T-helper 1 cell treated with Interleukin-12 subunit alpha and Interleukin-12 subunit beta and Interleukin-4 antibody, amounts not matched to agents 30 μg/mL and 1 μg/mL, for 36 hours (primary cell): ENCODE data around the gene CXXC4.

Experiments
- H3K27ac Mint-ChIP-seq: one replicate; pipeline ENCODE4 v1.8.0; 2021; ENCODE audit warnings: mild to moderate bottlenecking, mixed read lengths
- H3K27me3 Mint-ChIP-seq: one replicate; pipeline ENCODE4 v1.8.0; 2021; ENCODE audit warnings: low read depth, mixed read lengths
- H3K36me3 Mint-ChIP-seq: one replicate; pipeline ENCODE4 v1.8.0; 2021; ENCODE audit warnings: low read depth, mixed read lengths
- H3K4me1 Mint-ChIP-seq: one replicate; pipeline ENCODE4 v1.8.0; 2021; ENCODE audit warnings: low read depth, mixed read lengths
- H3K4me3 Mint-ChIP-seq: one replicate; pipeline ENCODE4 v1.8.0; 2021; ENCODE audit warnings: mild to moderate bottlenecking, moderate library complexity, mixed read lengths
- H3K9me3 Mint-ChIP-seq: one replicate; pipeline ENCODE4 v1.8.0; 2021; ENCODE audit warnings: mixed read lengths

Gene CXXC4

DNA sequence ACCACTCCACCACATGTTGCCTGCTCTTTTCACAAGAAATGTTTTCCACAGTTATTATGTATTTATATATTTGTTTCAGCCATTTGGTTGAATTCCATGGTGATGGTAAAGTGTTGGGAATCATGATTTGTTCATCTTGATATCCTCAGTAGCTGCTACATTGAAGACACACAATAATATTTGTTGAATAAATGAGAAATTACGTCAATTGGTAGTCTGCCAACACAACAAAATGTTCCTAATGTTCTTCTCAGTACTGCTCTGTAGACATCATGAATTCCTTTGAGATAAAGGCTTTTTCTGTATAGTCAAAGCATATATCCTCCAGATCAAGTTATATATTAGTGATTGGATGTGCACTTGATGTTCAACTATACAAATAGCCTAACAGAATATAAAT, 29.5 kb downstream of the CXXC4 start:
- no peak overlapping the region for H3K4me3 Mint-ChIP-seq
- H3K4me1 Mint-ChIP-seq, result no peaks in the 10 kb centered on the region
- no peaks in the 10 kb centered on the region for H3K27me3 Mint-ChIP-seq
- H3K27ac Mint-ChIP-seq, result no peak overlapping the region
- H3K9me3 Mint-ChIP-seq, result no peaks in the 10 kb centered on the region
- H3K36me3 Mint-ChIP-seq, result no peaks in the 10 kb centered on the region

DNA sequence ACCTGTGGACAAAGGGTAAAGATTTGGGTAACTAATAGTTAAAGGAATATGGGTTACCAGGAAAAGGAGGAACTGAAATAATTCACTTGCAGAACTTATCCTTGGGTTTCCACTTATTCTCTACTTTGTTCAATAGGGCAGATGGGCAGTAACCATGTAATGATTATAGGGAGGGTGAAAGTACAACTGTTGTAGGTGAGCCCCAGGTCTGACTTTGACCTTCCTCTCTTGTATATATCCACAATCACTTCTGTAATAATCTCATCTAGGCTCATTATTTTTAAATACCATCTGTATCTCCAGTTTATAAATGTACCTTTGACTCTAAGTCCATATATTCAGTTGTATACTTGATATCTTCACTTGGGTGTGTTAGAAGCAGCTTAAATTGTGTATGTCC, 32.1 kb downstream of the CXXC4 start:
- Mint-ChIP-seq H3K4me3 (no peak overlapping the region), H3K9me3 (no peaks in the 10 kb centered on the region), H3K27me3 (no peaks in the 10 kb centered on the region), H3K27ac (no peak overlapping the region), H3K36me3 (no peaks in the 10 kb centered on the region), H3K4me1 (no peaks in the 10 kb centered on the region)

DNA sequence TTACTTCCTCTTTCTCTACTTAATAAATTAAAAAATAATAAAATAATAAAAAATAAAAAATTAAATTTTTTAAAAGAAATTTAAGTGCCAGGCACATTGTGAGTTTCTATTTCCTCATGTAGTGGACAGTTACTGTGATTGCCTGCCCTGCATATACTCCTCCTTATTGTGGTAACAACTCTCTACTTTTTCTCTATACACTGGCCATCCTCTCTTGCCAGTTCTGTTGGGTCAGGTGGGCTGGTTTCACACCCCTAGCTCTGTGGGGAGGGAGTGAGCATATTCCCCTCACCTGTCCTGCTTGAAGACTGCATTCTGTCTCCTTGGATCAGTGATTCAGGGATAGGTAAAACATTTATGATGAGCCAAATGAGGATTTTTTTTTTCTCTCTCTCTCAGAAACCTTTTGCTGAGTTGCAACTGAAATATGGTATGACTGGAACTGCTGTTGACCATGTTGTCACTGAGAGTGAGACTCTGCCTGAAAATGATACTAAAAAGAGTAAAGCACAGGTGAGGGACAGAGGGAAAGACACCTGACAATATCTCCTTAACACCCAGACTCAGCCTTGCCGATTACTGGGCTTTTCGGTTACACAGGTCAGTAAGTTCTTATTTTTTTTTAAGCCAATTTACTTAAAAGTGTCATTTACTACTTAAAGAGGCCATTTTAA, 37.2 kb downstream of the CXXC4 start:
- H3K9me3 Mint-ChIP-seq, result no peaks in the 10 kb centered on the region
- no peaks in the 10 kb centered on the region for H3K36me3 Mint-ChIP-seq
- no peak overlapping the region for H3K4me3 Mint-ChIP-seq
- H3K27me3 Mint-ChIP-seq, result no peaks in the 10 kb centered on the region
- no peaks in the 10 kb centered on the region for H3K4me1 Mint-ChIP-seq
- no peak overlapping the region for H3K27ac Mint-ChIP-seq

DNA sequence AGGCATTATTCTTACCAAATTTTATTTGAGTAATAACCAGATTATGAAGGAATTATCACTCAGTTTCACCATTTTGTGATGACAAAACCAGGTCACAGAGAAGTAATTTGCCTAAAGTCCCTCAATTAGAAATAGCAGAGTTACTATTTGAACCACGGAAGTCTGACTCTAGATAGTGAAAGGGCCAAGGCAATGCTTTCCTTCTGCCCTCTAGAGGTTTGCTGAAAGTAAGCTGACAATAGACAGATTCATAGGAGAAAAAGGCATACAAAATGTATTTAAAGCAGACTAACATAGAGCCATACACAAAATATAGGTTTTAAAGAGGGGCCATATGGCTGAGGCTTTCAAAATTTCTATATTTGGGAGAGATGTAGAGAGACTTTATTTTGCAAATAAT, 43.1 kb downstream of the CXXC4 start:
- no peaks in the 10 kb centered on the region for H3K9me3 Mint-ChIP-seq
- no peaks in the 10 kb centered on the region for H3K4me1 Mint-ChIP-seq
- no peaks in the 10 kb centered on the region for H3K36me3 Mint-ChIP-seq
- H3K27me3 Mint-ChIP-seq, result no peaks in the 10 kb centered on the region
- H3K4me3 Mint-ChIP-seq, result no peak overlapping the region
- H3K27ac Mint-ChIP-seq, result no peak overlapping the region

DNA sequence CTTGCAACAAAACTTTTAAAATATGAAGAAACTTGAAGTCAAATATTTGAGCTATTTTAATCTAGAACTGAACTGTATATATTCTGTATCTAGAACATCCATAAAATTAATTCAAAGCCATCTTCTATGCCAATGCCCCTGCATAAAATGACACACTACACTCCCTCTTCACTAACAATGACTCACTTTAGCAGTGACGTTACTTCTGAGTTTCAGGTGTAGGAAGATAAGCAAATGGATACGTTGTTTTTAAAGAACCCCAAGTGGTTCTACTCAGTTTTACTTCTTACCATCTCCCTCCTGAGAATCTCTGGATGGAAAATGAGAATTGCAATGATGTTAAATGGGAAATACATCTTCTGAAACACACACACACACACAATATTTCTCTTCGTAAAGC, 45.2 kb downstream of the CXXC4 start:
- H3K4me3 Mint-ChIP-seq, result no peak overlapping the region
- no peaks in the 10 kb centered on the region for H3K27me3 Mint-ChIP-seq
- no peaks in the 10 kb centered on the region for H3K4me1 Mint-ChIP-seq
- H3K9me3 Mint-ChIP-seq, result no peaks in the 10 kb centered on the region
- H3K27ac Mint-ChIP-seq, result no peak overlapping the region
- H3K36me3 Mint-ChIP-seq, result no peaks in the 10 kb centered on the region

DNA sequence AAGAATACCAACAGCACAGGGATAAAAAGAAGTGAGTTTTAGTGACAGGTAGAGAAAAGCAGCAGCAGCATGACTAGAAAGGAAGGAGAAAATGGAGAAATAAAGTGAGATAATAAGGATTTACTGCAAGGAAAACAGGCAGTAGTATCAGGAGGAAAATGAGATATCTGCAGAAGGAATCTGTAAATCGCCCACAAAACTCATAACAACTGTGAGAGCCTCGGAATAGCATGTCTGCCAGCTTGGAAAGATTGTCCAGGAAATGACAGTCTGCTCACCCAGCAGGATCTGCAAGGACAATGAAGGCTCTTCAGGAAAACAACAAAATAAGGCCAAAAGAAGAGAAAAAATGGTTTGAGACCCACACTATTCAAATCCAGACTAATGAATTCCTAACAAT, 47.4 kb downstream of the CXXC4 start:
- Mint-ChIP-seq H3K36me3 (no peaks in the 10 kb centered on the region), H3K27me3 (no peaks in the 10 kb centered on the region), H3K27ac (no peak overlapping the region), H3K4me3 (no peak overlapping the region), H3K9me3 (no peaks in the 10 kb centered on the region), H3K4me1 (no peaks in the 10 kb centered on the region)

DNA sequence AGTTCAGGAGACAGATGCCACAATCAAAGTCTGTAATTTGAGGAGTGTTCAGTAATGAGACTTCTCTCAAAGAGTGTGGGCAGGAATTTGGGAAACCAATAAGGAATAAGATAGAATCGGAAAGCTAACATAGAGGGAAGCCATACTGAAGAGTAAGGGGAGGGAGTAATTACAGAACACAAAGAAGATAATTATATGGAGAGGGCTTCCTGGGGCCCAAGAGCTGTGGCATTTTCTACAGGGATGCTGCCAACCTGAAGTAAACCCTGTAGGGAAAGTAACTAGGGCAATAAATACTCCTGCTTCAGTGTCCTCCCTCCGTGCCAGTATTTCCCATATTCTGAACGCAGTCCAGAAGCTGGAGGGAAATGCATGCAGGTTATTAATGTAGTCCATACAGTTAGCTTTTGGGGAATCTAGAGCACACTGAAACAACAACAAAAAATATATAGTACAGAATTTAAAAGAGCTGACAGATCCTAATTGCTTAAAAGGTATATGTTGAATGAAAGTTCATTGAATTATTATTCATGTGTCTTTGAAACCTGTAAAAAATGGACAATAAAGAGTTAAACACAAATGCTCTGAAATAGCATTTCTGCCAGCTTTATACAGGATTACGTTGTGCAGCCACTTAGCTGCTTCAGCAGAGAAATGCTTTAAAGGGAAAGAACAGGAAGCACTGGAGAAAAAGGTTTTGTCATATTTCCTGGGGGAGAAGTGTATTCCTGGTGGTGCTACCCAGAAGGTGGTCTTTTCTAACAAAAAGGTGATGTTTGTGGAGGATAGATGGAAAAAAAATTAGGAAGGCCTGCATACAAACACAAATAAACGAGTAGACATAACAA, 48.0 kb downstream of the CXXC4 start:
- Mint-ChIP-seq H3K9me3 (no peaks in the 10 kb centered on the region), H3K4me1 (no peaks in the 10 kb centered on the region), H3K4me3 (no peak overlapping the region), H3K27ac (no peak overlapping the region), H3K36me3 (no peaks in the 10 kb centered on the region), H3K27me3 (no peaks in the 10 kb centered on the region)

DNA sequence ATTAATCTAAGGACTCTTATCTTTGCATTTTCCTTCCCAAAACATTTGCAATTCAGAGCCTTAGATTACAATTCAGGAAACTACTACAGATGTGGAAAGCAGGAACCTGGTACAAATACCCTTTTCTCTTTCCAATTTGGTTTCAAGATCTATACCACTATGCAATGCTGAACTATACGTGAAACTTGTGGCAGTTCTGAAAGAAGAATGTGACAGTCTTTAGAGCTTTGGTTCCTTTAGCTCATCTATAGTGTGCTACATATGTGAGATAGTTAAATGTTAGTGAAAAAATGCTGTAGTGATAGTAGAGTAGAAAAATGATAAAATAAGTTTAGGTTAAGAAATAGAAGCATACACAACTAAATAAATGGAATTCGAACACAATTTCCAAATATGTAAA, 50.0 kb downstream of the CXXC4 start:
- Mint-ChIP-seq H3K9me3 (no peaks in the 10 kb centered on the region), H3K36me3 (no peaks in the 10 kb centered on the region), H3K27me3 (no peaks in the 10 kb centered on the region), H3K4me1 (no peaks in the 10 kb centered on the region), H3K4me3 (no peak overlapping the region), H3K27ac (no peak overlapping the region)

DNA sequence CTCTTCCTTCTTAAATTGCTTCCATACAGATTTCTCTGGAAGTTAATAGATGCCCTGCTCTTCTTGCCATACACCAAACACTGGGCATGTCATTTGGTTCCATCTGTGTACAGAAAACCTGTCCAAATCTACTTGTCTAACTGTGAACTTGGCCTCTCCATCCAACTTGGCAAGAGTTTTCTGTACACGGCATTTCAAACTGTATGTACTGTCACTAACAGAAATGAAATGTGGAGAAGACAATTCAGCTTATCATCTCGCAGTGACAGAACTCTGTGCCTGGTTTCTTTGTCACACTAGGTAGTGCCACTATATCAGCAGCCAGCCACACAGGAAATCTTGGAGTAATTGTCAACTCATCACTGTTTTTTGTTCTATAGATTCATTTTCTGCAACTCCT, 58.2 kb downstream of the CXXC4 start:
- Mint-ChIP-seq H3K27me3 (no peaks in the 10 kb centered on the region), H3K4me3 (no peak overlapping the region), H3K36me3 (no peaks in the 10 kb centered on the region), H3K9me3 (no peaks in the 10 kb centered on the region), H3K27ac (no peak overlapping the region), H3K4me1 (no peaks in the 10 kb centered on the region)

DNA sequence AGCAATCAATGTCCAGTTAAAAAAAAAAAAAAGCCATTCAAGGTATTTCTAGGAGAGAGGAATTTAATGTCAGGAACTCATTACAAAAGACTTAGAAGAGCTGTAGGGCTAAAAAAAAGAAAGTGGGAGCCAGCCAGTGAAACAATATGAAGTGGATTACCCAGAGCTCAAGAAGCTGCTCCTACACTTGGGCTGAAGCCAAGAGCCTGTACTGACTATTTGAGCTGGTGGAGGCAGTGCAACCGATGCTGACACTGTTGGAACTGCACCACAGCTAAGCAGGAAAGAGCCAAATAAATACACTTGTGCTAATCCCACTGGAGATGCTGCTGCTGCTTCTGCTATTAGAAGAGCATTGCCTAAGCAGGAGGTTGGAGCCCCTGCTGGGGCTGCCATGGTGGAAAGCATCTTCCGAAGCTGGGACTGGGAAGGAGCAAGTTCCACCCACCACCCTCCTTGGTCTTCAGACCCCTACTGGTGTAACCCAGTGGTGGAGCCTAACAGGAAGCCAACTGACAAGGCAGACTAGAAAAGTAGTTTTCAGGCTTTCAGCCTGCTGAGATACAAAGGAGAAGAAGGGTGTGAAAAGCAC, 65.4 kb downstream of the CXXC4 start:
- H3K4me3 Mint-ChIP-seq, result no peak overlapping the region
- no peaks in the 10 kb centered on the region for H3K9me3 Mint-ChIP-seq
- H3K27ac Mint-ChIP-seq, result no peak overlapping the region
- no peaks in the 10 kb centered on the region for H3K4me1 Mint-ChIP-seq
- no peaks in the 10 kb centered on the region for H3K36me3 Mint-ChIP-seq
- H3K27me3 Mint-ChIP-seq, result no peaks in the 10 kb centered on the region

DNA sequence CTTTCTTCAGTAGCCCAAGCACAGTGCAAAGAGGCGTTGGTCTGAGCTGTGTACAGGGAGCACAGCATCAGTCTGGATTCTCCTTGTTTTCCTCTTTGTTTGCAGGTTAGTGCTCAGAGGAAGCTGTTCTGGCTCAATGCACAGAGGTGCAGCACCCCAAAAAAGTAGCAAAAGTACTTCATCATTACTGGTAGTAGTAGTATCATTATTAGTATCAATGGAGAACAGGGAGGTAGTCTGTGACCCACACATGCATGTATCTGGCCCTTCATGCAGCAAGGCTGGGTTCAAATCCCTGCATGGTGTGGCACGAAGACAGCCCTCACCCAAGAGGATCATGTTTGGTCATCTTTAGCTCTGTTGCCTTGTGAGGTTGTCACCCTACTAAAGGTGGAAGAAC, 68.7 kb downstream of the CXXC4 start:
- Mint-ChIP-seq H3K27me3 (no peaks in the 10 kb centered on the region), H3K36me3 (no peaks in the 10 kb centered on the region), H3K4me1 (no peaks in the 10 kb centered on the region), H3K4me3 (no peak overlapping the region), H3K27ac (no peak overlapping the region), H3K9me3 (no peaks in the 10 kb centered on the region)

DNA sequence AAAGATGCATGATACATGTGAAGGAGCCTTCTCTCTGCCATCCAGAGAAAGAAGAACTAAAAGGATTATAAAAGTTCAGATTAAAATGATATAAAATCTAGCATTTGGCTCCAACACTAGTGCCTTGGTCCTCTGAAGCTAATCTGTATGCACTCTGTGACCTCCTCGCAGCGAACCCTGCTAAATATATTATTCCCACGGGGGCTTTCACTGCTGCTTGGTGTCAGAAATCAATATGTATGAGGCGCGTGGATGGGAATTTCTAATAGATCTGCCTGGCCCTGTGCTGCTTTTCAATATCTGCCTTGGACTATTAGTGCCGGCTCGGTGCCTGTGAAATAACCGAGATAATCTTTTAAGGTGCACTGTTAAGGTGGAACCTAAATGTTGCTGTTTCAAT, 69.7 kb downstream of the CXXC4 start:
- H3K36me3 Mint-ChIP-seq, result no peaks in the 10 kb centered on the region
- H3K4me1 Mint-ChIP-seq, result no peaks in the 10 kb centered on the region

DNA sequence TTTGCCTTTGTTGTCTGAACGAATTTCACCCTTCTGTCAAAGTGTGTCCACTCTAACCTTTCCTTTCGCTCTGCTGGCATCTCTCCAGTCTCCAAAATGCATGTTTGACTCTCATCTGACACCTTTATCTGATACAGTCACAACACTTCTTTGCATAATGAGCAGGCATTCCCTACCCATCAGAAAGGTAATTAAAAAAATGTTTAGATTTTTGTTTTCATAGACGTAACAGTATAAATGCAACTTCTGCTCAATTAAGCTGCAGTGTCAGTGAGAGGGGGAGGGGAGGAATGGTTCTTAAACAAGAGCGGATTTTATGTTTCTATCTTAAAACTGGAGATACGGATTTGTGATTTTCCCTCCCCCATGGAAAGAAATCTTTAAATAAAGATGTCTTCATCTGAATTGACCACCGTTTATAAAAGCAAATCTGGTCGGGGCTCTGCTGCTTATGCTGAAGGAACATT, 70.2 kb downstream of the CXXC4 start:
- H3K4me1 Mint-ChIP-seq, result no peaks in the 10 kb centered on the region
- no peaks in the 10 kb centered on the region for H3K27me3 Mint-ChIP-seq
- H3K27ac Mint-ChIP-seq, result no peak overlapping the region
- no peaks in the 10 kb centered on the region for H3K9me3 Mint-ChIP-seq
- H3K4me3 Mint-ChIP-seq, result no peak overlapping the region
- no peaks in the 10 kb centered on the region for H3K36me3 Mint-ChIP-seq

More for the DNA sequence above, 69.7 kb downstream of the CXXC4 start:
- H3K9me3 Mint-ChIP-seq, result no peaks in the 10 kb centered on the region
- H3K4me3 Mint-ChIP-seq, result no peak overlapping the region
- no peak overlapping the region for H3K27ac Mint-ChIP-seq
- H3K27me3 Mint-ChIP-seq, result no peaks in the 10 kb centered on the region

DNA sequence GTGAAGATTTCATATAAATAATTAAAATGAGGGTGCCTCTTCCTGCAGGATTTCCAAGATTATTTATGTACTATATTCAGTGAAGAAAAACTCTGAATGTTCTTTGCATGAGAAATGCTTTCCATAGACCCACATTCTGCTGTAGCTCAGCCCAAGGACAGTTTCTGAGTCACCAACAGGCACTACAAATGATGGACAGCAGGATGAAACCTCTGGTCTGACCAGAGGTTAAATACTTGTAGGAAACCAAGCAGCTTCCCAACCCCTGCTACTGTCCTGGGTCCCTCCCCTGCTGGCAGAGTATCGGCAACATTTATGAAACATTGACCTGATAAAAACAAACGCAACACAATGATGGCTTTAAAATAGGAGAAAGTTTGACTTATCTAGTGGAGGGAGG, 73.1 kb downstream of the CXXC4 start:
- Mint-ChIP-seq H3K4me3 (no peak overlapping the region), H3K27ac (no peak overlapping the region), H3K9me3 (no peaks in the 10 kb centered on the region), H3K36me3 (no peaks in the 10 kb centered on the region), H3K27me3 (no peaks in the 10 kb centered on the region), H3K4me1 (no peaks in the 10 kb centered on the region)

DNA sequence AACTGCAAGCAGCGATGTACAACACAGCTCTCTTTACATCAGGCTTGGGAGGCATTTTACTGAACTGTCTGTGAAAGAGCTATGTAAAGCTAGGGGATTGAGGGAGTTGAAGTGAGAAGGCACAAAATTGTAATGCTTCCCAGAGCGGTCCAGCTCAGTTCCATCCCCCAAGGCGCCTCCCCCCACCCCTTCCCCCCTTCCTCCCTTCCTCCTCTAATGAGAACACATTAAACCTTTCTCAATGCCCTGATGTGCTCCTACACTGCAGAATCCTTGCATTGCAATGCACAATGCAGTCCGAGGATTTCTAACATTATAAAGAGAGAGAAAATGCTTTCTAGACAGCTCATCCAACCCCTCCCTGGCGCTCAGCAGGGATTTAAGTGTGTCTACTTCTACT, 73.9 kb downstream of the CXXC4 start:
- no peak overlapping the region for H3K27ac Mint-ChIP-seq
- H3K36me3 Mint-ChIP-seq, result no peaks in the 10 kb centered on the region
- no peaks in the 10 kb centered on the region for H3K27me3 Mint-ChIP-seq
- H3K9me3 Mint-ChIP-seq, result no peaks in the 10 kb centered on the region
- H3K4me3 Mint-ChIP-seq, result no peak overlapping the region
- no peaks in the 10 kb centered on the region for H3K4me1 Mint-ChIP-seq
